H1 (cell line): ENCODE results near the gene HHAT. TPM values are rescaled to one million over a fixed set of nuclear protein-coding genes. Genes with fewer than 3 reads are reported as not detected.

ENCODE experiments used
- BCL11A ChIP-seq, 2 experiments: IDR thresholded peaks; one replicate each; pipeline ENCODE4 v1.6.1; 2011; ENCODE audit warnings: low read depth in 2 of 2, low read length in 2 of 2, mild to moderate bottlenecking in 2 of 2
- EGR1 ChIP-seq: IDR thresholded peaks from 2 replicates; pipeline ENCODE4 v1.6.1; 2011; ENCODE audit warnings: low read depth, low read length, borderline replicate concordance
- GABPA ChIP-seq: IDR thresholded peaks from 2 replicates; pipeline ENCODE4 v1.6.1; 2011; ENCODE audit warnings: mild to moderate bottlenecking, low read length, moderate library complexity, borderline replicate concordance; ENCODE audit not compliant: insufficient read depth
- HDAC2 ChIP-seq, 2 experiments: fragments of 300-600 bp in 1 of 2; sonication (generic) in 1 of 2; IDR thresholded peaks; 2 replicates each; pipeline ENCODE4 v1.6.1; 2011 to 2012; ENCODE audit warnings: low read depth in 2 of 2, low read length in 2 of 2, mild to moderate bottlenecking in 2 of 2, moderate library complexity in 2 of 2, borderline replicate concordance in 1 of 2, inconsistent platforms in 1 of 2
- JUN ChIP-seq: IDR thresholded peaks from 2 replicates; pipeline ENCODE4 v1.6.1; 2011; ENCODE audit warnings: low read depth, mild to moderate bottlenecking, improper control_type of control experiment, low read length
- polyA plus RNA-seq, 7 experiments: library from polyadenylated mRNA; depleted of rRNA in 3 of 7; stranded (reverse) in 5 of 7; unstranded in 2 of 7; fragments of >200 nt in 5 of 7; fragments of 200-250 nt in 2 of 7; gene quantifications; 1 replicate in 5 of 7; 2 replicates in 1 of 7; 4 replicates in 1 of 7; pipeline versions ENCODE4 v1.2.1 to v1.2.3, GENCODE V29; 2011 to 2013; ENCODE audit warnings: missing spikeins in 2 of 7, mixed read lengths in 2 of 7
- total RNA-seq: library from RNA; stranded (reverse); fragmentation: NEBNext Ultra II Directional; extraction: Animal tissue kit (Norgen Biotek cat#: 25700); gene quantifications from 2 replicates; pipeline ENCODE4 v1.2.1, GENCODE V29; 2021

HHAT gene
- total and polyA plus RNA-seq, 2 of the 8 experiments (the other 6 are each of a cell fraction or from before 2014, with no cell fraction given) = 0.15 to 0.51 TPM

GRCh38 chr1:210633140-210633539, 304.4 kb downstream of the HHAT start (continued):
- no peak for TF ChIP-seq BCL11A (IDR thresholded peaks at IDR 0.05; ENCODE audit: low read depth in 2 of 2, low read length in 2 of 2)
- no peak for TF ChIP-seq EGR1
- no peak for TF ChIP-seq JUN
- no peak for TF ChIP-seq GABPA
- TF ChIP-seq HDAC2 (IDR thresholded peaks at IDR 0.05; ENCODE audit: borderline replicate concordance in 1 of 2, low read depth in 2 of 2, low read length in 2 of 2) = no peak
